Effector CD4-positive, alpha-beta T cell (primary cell): ENCODE results near the gene TMEM120A.

Experiments used
- DNase-seq: peaks from one replicate; pipeline ENCODE4 v3.0.0-alpha.2; 2020

Gene TMEM120A

GRCh38 chr7:75980430-75981202 is 13.8 kb downstream of the TMEM120A start:
- DNase-seq: no peak

DNA sequence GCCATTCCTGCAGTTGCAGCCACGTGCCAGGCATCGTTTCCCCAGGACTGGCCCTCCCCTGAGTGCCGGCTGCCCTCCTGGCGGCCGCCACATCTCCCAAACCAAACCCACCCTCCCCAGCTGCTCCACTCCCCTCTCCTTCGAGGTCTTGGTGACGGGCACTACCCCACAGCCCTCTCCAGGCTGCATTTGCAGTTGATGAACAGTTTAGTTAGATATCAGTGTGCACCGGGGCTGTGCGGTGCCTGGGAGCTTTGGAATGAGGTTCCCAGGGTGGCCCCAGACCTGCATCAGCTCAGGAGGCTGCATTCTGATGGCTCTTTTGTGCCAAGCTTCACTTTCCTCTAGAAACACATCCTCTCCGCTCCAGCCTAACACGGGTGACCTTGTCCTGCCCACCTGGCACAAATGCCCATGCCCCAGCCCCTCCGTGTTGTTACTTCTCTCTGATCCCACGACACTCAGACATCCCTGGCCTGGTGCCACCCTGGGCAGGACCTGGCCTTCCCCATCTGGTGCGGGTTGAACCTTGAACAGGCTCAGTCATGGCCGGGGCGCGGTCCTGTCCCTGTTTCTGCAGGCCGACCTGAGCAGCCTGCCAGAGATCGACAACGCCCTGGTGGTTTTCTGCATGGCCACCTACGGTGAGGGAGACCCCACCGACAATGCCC is 14.5 kb downstream of the TMEM120A start:
- DNase-seq: no peak

DNA sequence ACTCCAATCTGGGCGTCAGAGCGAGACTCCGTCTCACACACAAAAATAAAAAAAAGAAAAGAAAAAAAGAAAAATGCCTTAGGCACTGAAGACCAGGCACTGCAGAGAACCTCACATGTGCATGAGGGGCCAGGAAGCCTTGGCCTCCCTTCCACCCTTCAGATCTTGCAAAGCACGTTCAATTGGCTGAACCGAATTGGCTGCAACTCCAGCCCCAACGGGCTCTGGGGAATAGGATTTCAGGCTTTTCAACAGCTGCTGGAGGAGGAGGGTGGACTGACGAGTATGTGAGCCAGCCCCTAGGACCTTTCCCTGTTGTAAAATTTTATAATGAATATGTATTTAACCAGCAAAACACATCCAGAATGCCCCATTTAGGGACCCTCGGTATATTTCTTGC is 16.7 kb downstream of the TMEM120A start:
- DNase-seq: no peak

DNA sequence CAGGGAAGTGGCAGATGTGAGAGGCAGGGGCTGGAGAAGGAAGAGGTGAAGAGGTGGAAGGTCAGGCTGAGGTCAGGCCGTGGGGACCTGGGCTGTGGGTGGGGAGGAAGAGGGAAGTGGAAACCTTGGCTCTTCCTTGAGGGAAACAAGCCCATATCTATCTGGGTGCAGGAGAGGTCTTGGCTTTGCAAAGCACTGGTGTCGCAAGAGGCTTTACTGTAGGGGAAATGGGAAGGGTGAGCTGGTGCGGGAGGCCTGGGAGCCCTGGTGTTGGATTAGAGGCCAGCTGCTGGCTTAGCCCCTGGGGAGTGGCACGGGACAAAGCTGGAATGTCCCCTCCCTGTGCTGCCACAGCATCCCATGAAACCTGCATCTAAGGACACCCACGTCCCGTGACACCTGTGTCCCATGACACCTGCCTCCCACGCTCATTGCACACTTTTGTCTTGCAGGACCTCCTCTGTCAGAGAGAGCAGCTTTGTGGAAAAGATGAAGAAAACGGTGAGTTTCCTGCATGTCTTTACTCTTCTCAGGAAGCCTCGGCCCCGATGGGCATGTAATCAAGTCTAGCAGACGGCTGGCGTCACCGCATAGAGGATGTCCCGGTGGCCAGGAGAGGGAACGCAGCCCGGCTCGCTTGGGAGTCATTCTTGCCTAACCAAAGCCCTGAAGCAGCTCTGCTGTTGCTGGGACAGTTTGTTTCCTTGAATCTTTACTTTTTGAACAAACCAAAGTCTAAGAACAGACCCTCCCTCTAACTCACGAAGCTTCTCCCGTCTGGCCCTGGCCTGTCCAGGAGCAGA is 22.2 kb downstream of the TMEM120A start:
- DNase-seq: no peak

GRCh38 chr7:75971309-75971960 is 23.0 kb downstream of the TMEM120A start:
- DNase-seq: no peak

DNA sequence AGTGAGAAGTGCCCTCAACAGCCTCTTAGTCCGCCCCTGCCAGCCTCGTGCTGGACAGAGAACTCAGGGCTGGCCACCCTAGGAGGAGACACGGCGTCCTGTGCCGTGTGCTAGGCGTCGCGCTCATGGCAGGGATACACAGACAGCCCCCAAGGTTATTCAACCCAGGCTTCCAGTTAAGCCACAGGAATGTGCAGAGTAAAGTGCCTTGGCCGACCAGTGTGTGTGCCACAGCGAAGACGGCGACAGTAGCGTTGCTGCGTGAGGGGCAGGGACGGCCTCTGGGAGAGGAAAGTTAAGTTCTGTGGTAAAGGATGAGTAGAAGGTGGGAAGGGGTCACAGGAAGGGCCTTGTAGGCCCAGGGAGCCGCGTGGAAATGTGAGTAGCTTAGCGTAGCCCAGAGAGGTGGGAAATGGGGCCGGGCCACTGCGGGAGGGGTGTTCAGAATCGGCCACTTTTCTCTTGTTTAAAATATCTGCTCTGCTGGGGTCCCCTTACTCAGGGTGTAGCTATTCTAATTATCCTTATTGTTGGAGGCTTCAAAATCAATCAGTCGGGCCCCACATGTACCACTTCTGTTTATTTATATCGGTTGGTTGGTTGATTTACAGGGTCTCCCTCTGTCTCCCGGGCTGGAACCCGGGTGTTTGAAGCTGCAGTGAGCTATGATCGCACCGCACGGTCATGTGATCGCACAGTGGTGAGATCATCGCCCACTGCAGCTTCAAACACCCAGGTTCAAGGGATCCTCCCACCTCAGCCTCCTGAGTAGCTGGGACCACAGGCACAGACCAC is 24.5 kb downstream of the TMEM120A start:
- no peak for DNase-seq

- no peak for DNase-seq
Observed at GRCh38 chr7:75969182-75969581, 25.2 kb downstream of the TMEM120A start.

- DNase-seq: no peak
Observed at GRCh38 chr7:75968561-75969001, 25.8 kb downstream of the TMEM120A start.

DNA sequence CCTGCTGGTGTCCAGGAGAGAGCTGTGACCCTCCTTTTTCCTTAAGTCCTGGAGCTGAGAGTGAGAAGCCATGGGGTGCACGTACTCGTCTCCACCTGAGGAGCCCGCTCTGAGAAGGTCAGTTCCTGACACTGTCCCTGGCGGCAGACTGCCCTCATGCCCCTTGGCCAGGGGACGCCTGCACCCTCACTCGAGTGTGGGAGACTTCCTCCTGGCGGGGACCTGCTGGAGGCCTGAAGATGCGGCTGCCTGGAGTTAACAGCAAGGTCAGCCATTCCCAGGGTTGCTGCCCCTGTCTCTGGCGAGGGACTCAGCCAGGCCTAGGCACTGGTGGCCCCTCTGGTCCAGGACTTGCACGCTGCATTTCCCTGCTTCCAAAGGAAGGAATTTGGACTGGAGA is 26.4 kb downstream of the TMEM120A start:
- no peak for DNase-seq

DNA sequence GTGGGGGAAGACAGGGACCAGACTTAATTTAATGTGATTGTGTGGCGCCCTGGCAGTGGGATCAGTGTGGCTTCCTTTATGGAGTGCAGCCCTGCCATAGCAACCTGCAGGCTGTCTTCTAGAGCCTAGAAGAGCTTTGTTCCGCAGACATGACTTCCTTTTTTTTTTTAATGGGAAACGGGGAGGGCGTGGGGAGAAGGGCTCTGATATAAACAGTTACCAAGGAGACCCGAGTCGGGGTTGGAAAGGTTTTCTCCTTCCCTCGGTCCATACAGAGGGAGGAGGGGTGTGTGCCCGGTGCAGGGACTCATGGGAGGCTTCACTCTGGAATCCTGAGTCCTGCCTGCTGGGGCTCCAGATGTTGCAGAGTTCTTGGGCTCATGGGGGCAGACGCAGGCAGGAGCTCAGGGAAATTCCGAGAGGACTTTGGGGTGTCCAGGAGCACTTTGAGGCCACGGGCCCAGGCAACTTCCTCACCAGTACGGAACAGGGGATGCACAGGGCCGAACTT is 26.9 kb downstream of the TMEM120A start:
- DNase-seq: no peak

DNA sequence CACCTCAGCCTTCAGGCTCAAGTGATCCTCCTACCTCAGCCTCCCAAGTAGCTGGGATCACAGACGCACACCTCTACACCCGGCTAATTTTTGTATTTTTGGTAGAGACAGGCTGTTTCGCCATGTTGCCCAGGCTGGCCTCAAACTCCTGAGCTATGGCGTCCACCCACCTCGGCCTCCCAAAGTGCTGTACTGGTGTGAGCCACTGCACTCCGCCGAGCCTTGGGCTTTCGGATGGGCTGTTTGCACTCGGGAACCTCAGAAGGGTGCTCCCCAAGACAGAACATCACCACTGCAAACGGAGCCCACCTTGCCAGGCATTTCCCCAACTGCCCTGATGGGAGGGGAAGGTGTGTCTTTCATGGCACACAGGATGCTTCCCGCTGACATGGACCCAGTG is 27.3 kb downstream of the TMEM120A start:
- DNase-seq: no peak

DNA sequence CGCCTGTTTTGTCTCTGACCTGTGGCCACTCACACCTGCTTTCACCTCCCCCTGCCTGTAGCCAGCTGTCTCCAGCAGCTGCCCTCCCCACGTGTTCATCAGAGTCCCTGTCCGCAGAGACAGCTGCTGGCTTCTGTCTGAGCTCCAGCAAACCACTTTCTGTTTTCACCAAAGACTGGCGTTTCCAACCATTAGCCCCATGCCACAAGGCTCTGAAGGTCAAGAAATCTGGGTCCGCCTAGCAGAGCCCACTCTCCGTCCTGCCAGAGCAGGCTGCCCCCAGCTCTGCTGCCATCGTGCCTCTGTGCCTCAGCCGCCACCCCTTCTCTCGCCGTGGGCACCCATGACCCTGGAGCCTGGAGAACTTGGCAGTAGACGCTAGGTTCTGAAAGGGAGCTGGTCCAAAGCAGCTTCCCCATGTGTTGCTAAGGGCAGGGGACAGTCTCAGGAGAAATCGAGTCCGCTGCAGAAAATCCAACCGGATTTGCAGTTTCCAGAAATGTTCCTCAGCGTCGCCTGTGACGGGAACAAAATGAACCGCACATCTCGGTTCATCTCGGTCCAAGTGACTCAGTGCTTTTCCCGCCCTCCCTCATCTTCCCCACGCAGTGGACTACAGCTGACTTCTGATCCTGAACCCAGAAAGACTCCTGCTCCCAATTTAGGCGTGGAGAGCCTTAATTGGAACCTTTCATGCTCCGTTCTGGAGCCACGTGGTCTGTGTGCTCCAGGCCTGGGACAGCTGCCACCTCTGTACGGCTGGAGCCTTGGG is 28.0 kb downstream of the TMEM120A start:
- no peak for DNase-seq

DNA sequence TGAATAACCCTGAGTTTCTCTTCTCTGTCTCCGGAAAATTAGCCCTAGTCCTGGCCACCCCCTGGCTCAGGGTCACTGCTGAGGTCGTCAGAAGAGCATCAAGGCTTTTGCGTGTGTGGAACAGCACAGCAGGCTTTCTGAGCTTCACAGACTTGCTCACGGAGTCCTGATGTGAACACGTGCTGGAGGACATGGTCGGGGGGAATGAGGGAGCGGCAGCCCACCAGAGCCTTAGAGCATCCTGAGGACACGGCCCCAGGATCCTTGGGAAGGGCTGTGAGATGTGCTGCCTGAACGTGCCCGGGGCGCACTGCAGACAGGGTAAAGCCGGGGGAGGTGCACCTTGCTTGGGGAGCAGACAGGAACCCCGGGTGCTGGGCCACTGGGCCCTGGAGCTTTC is 28.8 kb downstream of the TMEM120A start:
- DNase-seq: no peak

DNA sequence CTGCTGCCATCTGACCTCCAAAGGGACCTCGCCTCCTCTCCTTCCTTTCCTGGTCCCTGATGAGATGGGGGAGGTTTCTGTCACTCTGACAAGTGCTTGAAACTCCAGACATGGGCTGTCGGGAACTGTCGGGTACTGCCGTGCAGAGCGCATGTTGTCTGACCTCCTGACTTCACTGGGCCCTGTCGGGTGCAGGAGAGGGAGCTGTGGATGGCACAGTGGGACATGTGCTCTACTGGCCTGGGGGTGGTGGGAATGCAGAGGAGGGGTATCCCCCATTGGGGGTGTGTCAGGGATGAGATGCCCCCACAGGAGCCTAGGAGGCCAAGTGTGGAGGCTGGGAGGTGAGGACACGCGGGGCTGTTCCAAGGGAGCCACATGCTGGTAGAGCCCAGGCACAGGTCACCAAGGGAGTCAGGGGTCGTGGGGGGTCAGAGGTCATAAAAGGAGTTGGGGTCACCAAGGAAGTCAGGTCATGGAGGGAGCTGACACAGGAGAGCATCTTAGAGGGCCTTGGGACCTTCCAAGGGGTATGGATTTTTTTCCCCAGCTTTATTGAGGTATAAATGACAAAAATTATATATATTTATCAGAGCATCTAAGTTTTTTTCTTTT is 30.9 kb downstream of the TMEM120A start:
- no peak for DNase-seq

- DNase-seq: no peak
Observed at GRCh38 chr7:75962607-75963380, 31.6 kb downstream of the TMEM120A start.

GRCh38 chr7:75961218-75961617 is 33.2 kb downstream of the TMEM120A start:
- DNase-seq: no peak

GRCh38 chr7:75960372-75960771 is 34.0 kb downstream of the TMEM120A start:
- DNase-seq: no peak

DNA sequence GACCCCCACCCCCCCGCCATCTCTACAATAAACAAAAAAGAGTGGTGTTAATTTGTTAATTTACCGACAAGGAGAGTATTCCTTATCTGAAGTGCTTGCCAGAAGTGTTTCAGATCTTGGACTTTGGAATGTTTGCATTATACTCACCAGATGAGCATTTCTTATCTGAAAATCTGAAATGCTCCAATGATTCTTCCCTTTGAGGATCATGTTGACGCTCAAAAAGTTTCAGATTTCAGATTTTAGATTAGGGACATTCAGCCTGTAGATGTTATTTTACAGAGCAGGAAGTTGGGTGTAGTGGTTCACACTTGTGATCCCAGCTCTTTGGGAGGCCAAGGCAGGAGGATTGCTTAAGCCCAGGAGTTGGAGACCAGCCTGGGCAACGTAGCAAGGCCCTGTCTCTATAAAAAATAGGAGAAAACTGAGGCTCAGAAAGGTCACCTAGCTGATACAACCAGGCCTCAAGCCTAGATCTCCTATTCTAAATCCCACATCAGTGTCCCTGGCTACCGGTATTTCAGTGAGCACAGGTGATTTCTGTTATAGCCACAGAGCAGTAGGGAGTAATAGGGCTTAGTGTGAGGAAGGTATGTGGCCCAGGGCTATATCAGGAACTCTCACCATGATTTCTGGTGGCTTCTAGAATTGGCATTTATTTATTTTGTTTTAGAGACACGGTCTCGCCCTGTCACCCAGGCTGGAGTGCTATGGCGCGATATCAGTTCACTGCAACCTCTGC is 35.4 kb downstream of the TMEM120A start:
- DNase-seq: no peak
